ENCODE data around the gene PCDH9. TPM values are rescaled to one million over a fixed set of nuclear protein-coding genes. Genes with fewer than 3 reads are reported as not detected.
"Not testable (repeated sequence)": the region's sequence is repeated elsewhere in the genome, so short reads cannot be mapped to it uniquely, and the experiment has no call there.

PCDH9 gene
- total RNA-seq, 1 experiment from 2014 or later = 4.2 TPM

GRCh38 chr13:66887088-66887487 lies 343.0 kb downstream of the PCDH9 start:
- intact Hi-C loops (cut with micrococcal nuclease; ENCODE audit: unreplicated experiment) = no loop called here
- no peaks in the 10 kb centered on the region for H3K27me3 ChIP-seq (ENCODE audit: control insufficient read depth, insufficient read depth, low read length)

GRCh38 chr13:66886264-66886663 lies 343.9 kb downstream of the PCDH9 start:
- in situ Hi-C loops (cut with HindIII; ENCODE audit: low pct_unique_long_range_greater_than_20kb, low sequenced_read_pairs) (no loop called here), intact Hi-C loops (cut with micrococcal nuclease; ENCODE audit: unreplicated experiment) (no loop called here)
- Histone ChIP-seq H3K4me3 (ENCODE audit: low read depth in 2 of 2, low read length in 2 of 2) (no peak overlapping the region), H3K4me1 (ENCODE audit: control insufficient read depth, insufficient read depth, low read length) (no peaks in the 10 kb centered on the region), H3K36me3 (ENCODE audit: control insufficient read depth, insufficient read depth, low read length) (no peaks in the 10 kb centered on the region), H3K27ac (ENCODE audit: low read length) (no peak overlapping the region), H3K9me3 (ENCODE audit: control insufficient read depth, insufficient read depth, low read depth, low read length) (no peaks in the 10 kb centered on the region), H3K27me3 (ENCODE audit: control insufficient read depth, insufficient read depth, low read length) (no peaks in the 10 kb centered on the region)
- DNase-seq (ENCODE audit: low read depth, low spot score) = no peak
- no TSS peak for BruUV-seq (replicated peaks)
- ATAC-seq = no peak
- ChIA-PET CTCF (no interaction called here), POLR2A (no interaction called here)
- TF ChIP-seq CTCF (IDR thresholded peaks at IDR 0.05) (no peak), TCF7L2 (IDR thresholded peaks at IDR 0.05; ENCODE audit: low read depth, low read length) (no peak), POLR2AphosphoS5 (IDR thresholded peaks at IDR 0.05; ENCODE audit: low read depth, low read length) (no peak), REST (IDR thresholded peaks at IDR 0.05; ENCODE audit: insufficient read depth in 1 of 2, low read depth in 2 of 2, low read length in 1 of 2) (no peak), SIN3A (IDR thresholded peaks at IDR 0.05; ENCODE audit: borderline replicate concordance, insufficient read depth, low read depth, low read length) (no peak)

More at GRCh38 chr13:66887088-66887487, 343.0 kb downstream of the PCDH9 start:
- in situ Hi-C loops (cut with HindIII; ENCODE audit: low pct_unique_long_range_greater_than_20kb, low sequenced_read_pairs) = no loop called here
- ATAC-seq (no peak), DNase-seq (ENCODE audit: low read depth, low spot score) (no peak)
- H3K9me3 ChIP-seq (ENCODE audit: control insufficient read depth, insufficient read depth, low read depth, low read length) = no peaks in the 10 kb centered on the region
- no peaks in the 10 kb centered on the region for H3K36me3 ChIP-seq (ENCODE audit: control insufficient read depth, insufficient read depth, low read length)
- BruUV-seq (replicated peaks) = no TSS peak
- ChIA-PET CTCF (no interaction called here), POLR2A (no interaction called here)
- no peak overlapping the region for H3K4me3 ChIP-seq (ENCODE audit: low read depth in 2 of 2, low read length in 2 of 2)
- H3K4me1 ChIP-seq (ENCODE audit: control insufficient read depth, insufficient read depth, low read length) = no peaks in the 10 kb centered on the region
- TF ChIP-seq REST (IDR thresholded peaks at IDR 0.05; ENCODE audit: insufficient read depth in 1 of 2, low read depth in 2 of 2, low read length in 1 of 2) (no peak), SIN3A (IDR thresholded peaks at IDR 0.05; ENCODE audit: borderline replicate concordance, insufficient read depth, low read depth, low read length) (no peak), TCF7L2 (IDR thresholded peaks at IDR 0.05; ENCODE audit: low read depth, low read length) (no peak), POLR2AphosphoS5 (IDR thresholded peaks at IDR 0.05; ENCODE audit: low read depth, low read length) (no peak), CTCF (IDR thresholded peaks at IDR 0.05) (no peak)
- H3K27ac ChIP-seq (ENCODE audit: low read length) = no peak overlapping the region

GRCh38 chr13:66881170-66881569 lies 349.0 kb downstream of the PCDH9 start:
- H3K36me3 ChIP-seq (ENCODE audit: control insufficient read depth, insufficient read depth, low read length); H3K27ac ChIP-seq (ENCODE audit: low read length); H3K4me1 ChIP-seq (ENCODE audit: control insufficient read depth, insufficient read depth, low read length); H3K9me3 ChIP-seq (ENCODE audit: control insufficient read depth, insufficient read depth, low read depth, low read length); ATAC-seq; POLR2A ChIA-PET; BruUV-seq (replicated peaks); in situ Hi-C loops (cut with HindIII; ENCODE audit: low pct_unique_long_range_greater_than_20kb, low sequenced_read_pairs); CTCF ChIA-PET; H3K27me3 ChIP-seq (ENCODE audit: control insufficient read depth, insufficient read depth, low read length); DNase-seq (ENCODE audit: low read depth, low spot score); intact Hi-C loops (cut with micrococcal nuclease; ENCODE audit: unreplicated experiment); H3K4me3 ChIP-seq (ENCODE audit: low read depth in 2 of 2, low read length in 2 of 2): not testable (repeated sequence)
